IMR-90 (cell line): ENCODE data around the gene TRPM1. TPM values are rescaled to one million over a fixed set of nuclear protein-coding genes. Genes with fewer than 3 reads are reported as not detected.

Source experiments
- ATAC-seq: fragments of 200-7000 bp; cut with Tn5 transposase; 2 replicates; pipeline ENCODE4 v1.9.1; 2020; ENCODE audit warnings: low read depth, mild to moderate bottlenecking, moderate library complexity
- BruUV-seq: library from RNA; stranded (reverse); fragments of 400-500 nt; replicated peaks from 2 replicates; lab custom pipeline; 2021; lab: Mats Ljungman, UMichigan
- CTCF ChIA-PET: fragments of 300-600 bp; formaldehyde crosslinking; extraction: SDS; loops from one replicate; lab custom pipeline; 2021; ENCODE audit warnings: antibody characterized with exemption; lab: Yijun Ruan, JAX
- POLR2A ChIA-PET: fragments of 300-600 bp; sonication (Branson Sonifier 250); formaldehyde crosslinking; loops from one replicate; lab custom pipeline; 2022; ENCODE audit warnings: antibody characterized with exemption; ENCODE audit not compliant: unreplicated experiment; lab: Charles Lee
- DNase-seq: peaks from one replicate; pipeline ENCODE4 v3.0.0; 2013
- H2AFZ ChIP-seq: replicated peaks from 2 replicates; pipeline ENCODE3; 2013; ENCODE audit warnings: low read length, mild to moderate bottlenecking; ENCODE audit not compliant: poor library complexity
- H2AK5ac ChIP-seq: 2 replicates; pipeline ENCODE4 v1.6.1; 2013; ENCODE audit warnings: low read depth, low read length, inconsistent platforms
- H2AK9ac ChIP-seq: replicated peaks from 2 replicates; pipeline ENCODE3; 2013; ENCODE audit warnings: mild to moderate bottlenecking, low read depth, low read length, moderate library complexity; ENCODE audit not compliant: poor library complexity
- H2BK120ac ChIP-seq: 2 replicates; pipeline ENCODE4 v1.6.1; 2013; ENCODE audit warnings: low read depth, low read length, inconsistent platforms
- H2BK15ac ChIP-seq: 3 replicates; pipeline ENCODE4 v1.6.1; 2013; ENCODE audit warnings: low read depth, low read length, inconsistent platforms
- H2BK20ac ChIP-seq: 2 replicates; pipeline ENCODE4 v1.6.1; 2013; ENCODE audit warnings: low read depth, mild to moderate bottlenecking, inconsistent platforms, low read length, moderate library complexity
- H2BK5ac ChIP-seq: 2 replicates; pipeline ENCODE4 v1.6.1; 2013; ENCODE audit warnings: mild to moderate bottlenecking, low read depth, low read length, inconsistent platforms; ENCODE audit not compliant: poor library complexity, severe bottlenecking
- H3K14ac ChIP-seq: replicated peaks from 2 replicates; pipeline ENCODE4 v1.6.1; 2013; ENCODE audit warnings: low read depth, low read length, inconsistent platforms
- H3K18ac ChIP-seq: 2 replicates; pipeline ENCODE4 v1.6.1; 2013; ENCODE audit warnings: low read depth, low read length, control low read depth
- H3K23ac ChIP-seq: 2 replicates; pipeline ENCODE4 v1.6.1; 2013; ENCODE audit warnings: low read depth, low read length, inconsistent platforms
- H3K27ac ChIP-seq: 2 replicates; pipeline ENCODE4 v1.5.1; 2013; ENCODE audit warnings: mild to moderate bottlenecking, control low read depth, low read length; ENCODE audit not compliant: insufficient read depth
- H3K27me3 ChIP-seq: 2 replicates; pipeline ENCODE4 v1.6.1; 2013; ENCODE audit warnings: low read length; ENCODE audit not compliant: control insufficient read depth, insufficient read depth
- H3K36me3 ChIP-seq: 2 replicates; pipeline ENCODE4 v1.6.1; 2013; ENCODE audit warnings: low read length, mixed read lengths; ENCODE audit not compliant: control insufficient read depth, insufficient read depth
- H3K4ac ChIP-seq: 2 replicates; pipeline ENCODE4 v1.6.1; 2013; ENCODE audit warnings: low read depth, low read length, inconsistent platforms
- H3K4me1 ChIP-seq: 2 replicates; pipeline ENCODE4 v1.6.1; 2013; ENCODE audit warnings: low read length, mixed read lengths; ENCODE audit not compliant: control insufficient read depth, insufficient read depth
- H3K4me2 ChIP-seq: 2 replicates; pipeline ENCODE4 v1.6.1; 2013; ENCODE audit warnings: low read depth, mild to moderate bottlenecking, control low read depth, low read length, moderate library complexity
- H3K4me3 ChIP-seq: 2 replicates; pipeline ENCODE4 v1.5.1; 2013; ENCODE audit warnings: low read depth, mild to moderate bottlenecking, control low read depth, low read length, moderate library complexity; ENCODE audit not compliant: insufficient read depth
- H3K56ac ChIP-seq: 2 replicates; pipeline ENCODE4 v1.6.1; 2013; ENCODE audit warnings: low read length, inconsistent platforms; ENCODE audit not compliant: insufficient read depth; ENCODE audit errors: extremely low read depth
- H3K79me1 ChIP-seq, 2 experiments: 2 replicates each; pipeline ENCODE4 v1.6.1; 2013; ENCODE audit warnings: low read length in 2 of 2, inconsistent platforms in 1 of 2, low read depth in 1 of 2
- H3K9ac ChIP-seq: 2 replicates; pipeline ENCODE4 v1.6.1; 2013; ENCODE audit warnings: low read depth, low read length, control low read depth
- H3K9me1 ChIP-seq: 2 replicates; pipeline ENCODE4 v1.6.1; 2013; ENCODE audit warnings: low read length, inconsistent platforms; ENCODE audit not compliant: insufficient read depth
- H3K9me3 ChIP-seq: 2 replicates; pipeline ENCODE4 v1.6.1; 2013; ENCODE audit warnings: low read length; ENCODE audit not compliant: control insufficient read depth, insufficient read depth
- H4K20me1 ChIP-seq: 2 replicates; pipeline ENCODE4 v1.6.1; 2013; ENCODE audit warnings: low read length, inconsistent platforms; ENCODE audit not compliant: insufficient read depth
- H4K5ac ChIP-seq: 2 replicates; pipeline ENCODE4 v1.6.1; 2013; ENCODE audit warnings: mild to moderate bottlenecking, low read depth, low read length, control low read depth
- H4K8ac ChIP-seq, 2 experiments: 2 replicates each; pipeline ENCODE4 v1.6.1; 2013; ENCODE audit warnings: low read depth in 2 of 2, low read length in 2 of 2, control low read depth in 1 of 2, inconsistent platforms in 1 of 2
- H4K91ac ChIP-seq: 2 replicates; pipeline ENCODE4 v1.6.1; 2013; ENCODE audit warnings: low read depth, low read length, inconsistent platforms; ENCODE audit not compliant: insufficient read depth
- BHLHE40 ChIP-seq: fragments of 150-350 bp; IDR thresholded peaks from 2 replicates; pipeline ENCODE4 v1.6.1; 2016; ENCODE audit warnings: mild to moderate bottlenecking, low read depth, low read length
- CEBPB ChIP-seq: IDR thresholded peaks from 2 replicates; pipeline ENCODE4 v1.6.1; 2012; ENCODE audit warnings: low read depth, low read length, improper control_type of control experiment
- CHD1 ChIP-seq: IDR thresholded peaks from 2 replicates; pipeline ENCODE4 v1.6.1; 2012; ENCODE audit warnings: low read depth, low read length, improper control_type of control experiment
- ELK1 ChIP-seq: fragments of 150-350 bp; IDR thresholded peaks from 2 replicates; pipeline ENCODE4 v1.6.1; 2016; ENCODE audit warnings: low read depth, mild to moderate bottlenecking, low read length, moderate library complexity, borderline replicate concordance
- FOS ChIP-seq: fragments of 150-350 bp; IDR thresholded peaks from 2 replicates; pipeline ENCODE4 v1.6.1; 2016; ENCODE audit warnings: low read depth, low read length
- MAFK ChIP-seq: IDR thresholded peaks from 2 replicates; pipeline ENCODE4 v1.6.1; 2012; ENCODE audit warnings: low read depth, low read length, improper control_type of control experiment
- MAZ ChIP-seq: IDR thresholded peaks from 2 replicates; pipeline ENCODE4 v1.6.1; 2012; ENCODE audit warnings: low read depth, mild to moderate bottlenecking, low read length, improper control_type of control experiment, moderate library complexity, borderline replicate concordance
- MXI1 ChIP-seq: IDR thresholded peaks from 2 replicates; pipeline ENCODE4 v1.6.1; 2012; ENCODE audit warnings: low read depth, mild to moderate bottlenecking, low read length, moderate library complexity, borderline replicate concordance
- NFE2L2 ChIP-seq: fragments of 150-350 bp; IDR thresholded peaks from 2 replicates; pipeline ENCODE4 v1.6.1; 2016; ENCODE audit warnings: low read depth, mild to moderate bottlenecking, low read length
- POLR2A ChIP-seq: IDR thresholded peaks from 2 replicates; pipeline ENCODE4 v1.6.1; 2012; ENCODE audit warnings: mild to moderate bottlenecking, low read depth, low read length
- RAD21 ChIP-seq: IDR thresholded peaks from 2 replicates; pipeline ENCODE4 v1.6.1; 2012; ENCODE audit warnings: low read length, improper control_type of control experiment
- RCOR1 ChIP-seq: IDR thresholded peaks from 2 replicates; pipeline ENCODE4 v1.6.1; 2012; ENCODE audit warnings: mild to moderate bottlenecking, low read length, improper control_type of control experiment; ENCODE audit not compliant: insufficient replicate concordance
- RFX5 ChIP-seq: IDR thresholded peaks from 2 replicates; pipeline ENCODE4 v1.8.0; 2012; ENCODE audit warnings: low read depth, mild to moderate bottlenecking, low read length, moderate library complexity
- SMC3 ChIP-seq: fragments of 150-350 bp; IDR thresholded peaks from 2 replicates; pipeline ENCODE4 v1.6.1; 2016; ENCODE audit warnings: low read depth, mild to moderate bottlenecking, antibody characterized with exemption, low read length, moderate library complexity
- WGBS, 2 experiments: methylation state at CpG; one replicate each; pipeline versions ENCODE4 v1.1.5 to v1.1.7; 2013; ENCODE audit warnings: missing lambda C conversion rate in 2 of 2; ENCODE audit not compliant: insufficient read length in 1 of 2; ENCODE audit errors: extremely low coverage in 2 of 2; 5-methylcytosine and 5-hydroxymethylcytosine counted together
- dilution Hi-C: fragments of 300-500 bp; cut with HindIII; formaldehyde crosslinking; loops from one replicate; pipeline ENCODE4 v1.14.3; 2018; ENCODE audit warnings: low sequenced_read_pairs; ENCODE audit not compliant: unreplicated experiment
- in situ Hi-C: fragments of 300-500 bp; cut with MboI; formaldehyde crosslinking; loops from 3 replicates; pipeline ENCODE4 v1.14.3; 2019; ENCODE audit warnings: low sequenced_read_pairs, inconsistent platforms, mixed read lengths
- intact Hi-C: fragments of 100-400 bp; cut with micrococcal nuclease; formaldehyde crosslinking; loops from 2 replicates; pipeline ENCODE4 v1.10.0; 2022
- polyA plus RNA-seq, 3 experiments: library from polyadenylated mRNA; depleted of rRNA; stranded (reverse); fragments of >200 nt; gene quantifications; 2 replicates each; pipeline ENCODE4 v1.2.3, GENCODE V29; 2012; ENCODE audit warnings: low replicate concordance in 1 of 3
- total RNA-seq: library from RNA; depleted of rRNA; stranded (reverse); fragments of >200 nt; gene quantifications from 2 replicates; pipeline ENCODE4 v1.2.3, GENCODE V29; 2012
- TF ChIP-seq, protein P1 (sequence below): conservative IDR thresholded peaks from 2 replicates; pipeline ENCODE4 v1.5.1; 2012; ENCODE audit warnings: mild to moderate bottlenecking, low read depth, low read length, improper control_type of control experiment
- TF ChIP-seq, protein P2 (sequence below): fragments of 150-350 bp; IDR thresholded peaks from 2 replicates; pipeline ENCODE4 v1.6.1; 2017; ENCODE audit warnings: mild to moderate bottlenecking, antibody characterized with exemption, low read length, low read depth

TRPM1 gene
- total and polyA plus RNA-seq, 2 of the 4 experiments (the other 2 are of a cell fraction): not detected

DNA sequence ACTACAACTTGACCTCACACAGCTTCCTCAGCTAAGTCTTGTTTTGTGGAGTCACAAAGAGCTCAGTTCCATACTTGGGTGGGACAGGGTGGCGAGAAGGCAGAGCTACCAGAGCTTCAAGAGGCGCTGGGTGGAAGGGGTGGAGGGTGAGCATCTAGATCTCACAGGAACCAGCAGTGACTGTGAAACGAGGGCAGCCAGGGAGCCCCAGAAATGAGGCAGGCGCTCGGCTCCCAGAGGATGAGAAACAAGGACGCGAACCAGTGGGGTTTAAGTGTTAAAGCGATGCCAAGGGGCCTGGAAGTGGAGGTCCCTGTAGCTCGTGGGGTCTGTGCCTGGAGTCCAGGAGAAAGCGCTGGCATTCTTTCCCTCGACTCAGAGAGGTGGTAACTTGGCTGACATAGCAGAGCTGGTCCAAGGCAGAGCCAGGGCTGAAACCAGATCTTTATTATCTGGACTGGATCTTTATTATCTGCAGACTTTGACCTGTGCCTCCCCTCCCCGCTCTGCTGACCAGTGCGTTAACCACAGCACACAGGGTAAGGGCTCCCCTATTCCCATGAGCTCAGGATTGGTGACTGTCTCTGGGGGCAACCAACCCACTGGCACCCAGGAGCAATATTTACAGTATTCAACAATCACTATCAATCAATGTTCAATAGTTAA lies 26.2 kb upstream of the TRPM1 start:
- Histone ChIP-seq H3K4me2 (no peak overlapping the region), H3K23ac (no peak overlapping the region), H3K9me1 (no peaks in the 10 kb centered on the region), H4K20me1 (no peaks in the 10 kb centered on the region), H3K79me1 (no peaks in the 10 kb centered on the region), H3K36me3 (no peaks in the 10 kb centered on the region), H2BK120ac (no peak overlapping the region), H2BK15ac (no peak overlapping the region), H3K9ac (no peak overlapping the region), H2AK5ac (no peak overlapping the region), H2AFZ (no peak overlapping the region), H3K27ac (no peak overlapping the region), H2BK20ac (no peak overlapping the region), H3K4me1 (peaks cover 4% of the 10 kb centered on the region), H3K4me3 (no peak overlapping the region), H2BK5ac (no peak overlapping the region), H4K8ac (no peak overlapping the region), H3K4ac (no peak overlapping the region), H4K5ac (no peak overlapping the region), H2AK9ac (no peak overlapping the region), H3K9me3 (no peaks in the 10 kb centered on the region), H3K56ac (no peak overlapping the region), H3K18ac (no peak overlapping the region), H3K14ac (no peak overlapping the region), H3K27me3 (peaks cover 13% of the 10 kb centered on the region), H4K91ac (no peak overlapping the region)
- intact Hi-C loops: loop anchor here (2.0 kb wide), 3 partner anchors 173 to 463 kb away; no protein-coding TSS in a partner anchor
- ATAC-seq (no peak), DNase-seq (no peak)
- in situ Hi-C loops: loop anchor here (10.0 kb wide), 2 partner anchors 223 to 463 kb away; partner anchors contain the start of gene FAN1
- WGBS, 2 experiments: 73% methylated on average over 6 of the region's 13 CpGs; no CpG with 5 or more reads in 1 of the 2 experiments
- BruUV-seq: no TSS peak
- ChIA-PET CTCF (interaction anchor here (2.0 kb wide), 1 partner anchor 204 kb away, joined by 9 read pairs; no protein-coding TSS in a partner anchor), POLR2A (no interaction called here)
- dilution Hi-C loops: no loop called here
- TF ChIP-seq ELK1 (no peak), RAD21 (no peak), POLR2A (no peak), BHLHE40 (no peak), MXI1 (no peak), RFX5 (no peak), RCOR1 (no peak), CEBPB (no peak), SMC3 (no peak), NFE2L2 (no peak), MAZ (no peak), CHD1 (no peak), FOS (no peak), MAFK (no peak)
- TF ChIP-seq, protein P1, sequence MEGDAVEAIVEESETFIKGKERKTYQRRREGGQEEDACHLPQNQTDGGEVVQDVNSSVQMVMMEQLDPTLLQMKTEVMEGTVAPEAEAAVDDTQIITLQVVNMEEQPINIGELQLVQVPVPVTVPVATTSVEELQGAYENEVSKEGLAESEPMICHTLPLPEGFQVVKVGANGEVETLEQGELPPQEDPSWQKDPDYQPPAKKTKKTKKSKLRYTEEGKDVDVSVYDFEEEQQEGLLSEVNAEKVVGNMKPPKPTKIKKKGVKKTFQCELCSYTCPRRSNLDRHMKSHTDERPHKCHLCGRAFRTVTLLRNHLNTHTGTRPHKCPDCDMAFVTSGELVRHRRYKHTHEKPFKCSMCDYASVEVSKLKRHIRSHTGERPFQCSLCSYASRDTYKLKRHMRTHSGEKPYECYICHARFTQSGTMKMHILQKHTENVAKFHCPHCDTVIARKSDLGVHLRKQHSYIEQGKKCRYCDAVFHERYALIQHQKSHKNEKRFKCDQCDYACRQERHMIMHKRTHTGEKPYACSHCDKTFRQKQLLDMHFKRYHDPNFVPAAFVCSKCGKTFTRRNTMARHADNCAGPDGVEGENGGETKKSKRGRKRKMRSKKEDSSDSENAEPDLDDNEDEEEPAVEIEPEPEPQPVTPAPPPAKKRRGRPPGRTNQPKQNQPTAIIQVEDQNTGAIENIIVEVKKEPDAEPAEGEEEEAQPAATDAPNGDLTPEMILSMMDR: no peak
- TF ChIP-seq, protein P2, sequence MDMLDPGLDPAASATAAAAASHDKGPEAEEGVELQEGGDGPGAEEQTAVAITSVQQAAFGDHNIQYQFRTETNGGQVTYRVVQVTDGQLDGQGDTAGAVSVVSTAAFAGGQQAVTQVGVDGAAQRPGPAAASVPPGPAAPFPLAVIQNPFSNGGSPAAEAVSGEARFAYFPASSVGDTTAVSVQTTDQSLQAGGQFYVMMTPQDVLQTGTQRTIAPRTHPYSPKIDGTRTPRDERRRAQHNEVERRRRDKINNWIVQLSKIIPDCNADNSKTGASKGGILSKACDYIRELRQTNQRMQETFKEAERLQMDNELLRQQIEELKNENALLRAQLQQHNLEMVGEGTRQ: no peak
